CD4-positive, alpha-beta T cell treated with Interleukin-15 for 4 hours (primary cell): ENCODE measurements around the gene CTSV.
A peak's percentile ranks its signal among the peaks of the same experiment; 100 is the strongest.
"Not testable (repeated sequence)": the region's sequence is repeated elsewhere in the genome, so short reads cannot be mapped to it uniquely, and the experiment has no call there.

ENCODE experiments used
- DNase-seq: peaks from one replicate; pipeline ENCODE4 v3.0.0-alpha.2; 2020; ENCODE audit warnings: low spot score

CTSV gene

GRCh38 chr9:97038611-97039513 lies at the start of gene CTSV:
CTSV (minus strand) TSS chr9:97039142; CDS start chr9:97038043, 1,099 bp downstream.
- peak; percentile 61 for DNase-seq

DNA sequence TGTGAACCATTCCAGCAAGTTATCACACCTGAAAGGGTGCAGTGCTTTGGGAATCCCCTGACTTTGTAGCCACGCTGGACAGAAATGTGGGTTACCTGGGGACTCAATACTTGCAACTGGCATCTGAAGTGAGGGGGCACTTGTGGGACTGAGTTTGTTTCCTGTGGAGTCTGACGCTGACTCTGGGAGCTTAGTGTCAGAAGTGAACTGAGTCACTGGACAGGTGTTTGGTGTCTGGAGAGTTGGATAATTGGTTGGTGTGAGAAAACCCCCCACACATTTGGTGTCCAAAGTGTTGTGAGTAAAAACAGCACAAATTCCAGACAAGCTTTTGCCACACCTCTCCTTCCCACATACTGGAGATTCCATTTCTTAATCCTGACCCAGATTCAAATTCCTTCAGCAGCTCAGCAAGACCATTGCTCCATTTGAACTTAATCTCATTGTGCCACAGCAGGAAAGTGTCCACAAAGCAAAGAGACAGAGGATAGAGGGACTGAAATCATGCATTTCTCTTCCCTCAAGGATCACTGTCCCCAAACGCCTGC lies 48.8 kb upstream of the CTSV start:
- not testable (repeated sequence) for DNase-seq

DNA sequence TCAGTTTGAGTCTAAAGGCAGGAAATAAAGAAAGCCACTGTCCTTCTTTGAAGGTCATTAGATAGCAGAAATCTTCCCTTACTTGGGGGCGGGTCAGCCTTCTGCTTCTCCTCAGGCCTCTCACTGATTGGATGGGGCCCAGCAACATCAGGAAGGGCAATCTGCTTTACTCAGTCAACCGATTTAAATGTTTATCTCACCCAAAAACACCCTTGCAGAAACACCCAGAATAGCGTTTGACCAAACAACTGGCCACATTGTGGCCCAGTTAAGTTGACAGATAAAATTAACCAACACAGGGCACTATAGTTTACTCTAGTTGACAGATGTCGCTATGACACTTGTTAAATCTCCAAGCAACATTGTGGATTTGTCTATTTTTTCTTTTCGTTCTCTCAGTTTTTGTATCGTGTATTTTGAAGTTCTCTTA lies 45.6 kb upstream of the CTSV start:
- not testable (repeated sequence) for DNase-seq

GRCh38 chr9:97078362-97078761 lies 39.4 kb upstream of the CTSV start:
- no peak for DNase-seq

- no peak for DNase-seq
Observed at GRCh38 chr9:97077452-97078295, 38.7 kb upstream of the CTSV start.

- not testable (repeated sequence) for DNase-seq
Observed at GRCh38 chr9:97076731-97077451, 37.9 kb upstream of the CTSV start.

- DNase-seq, result no peak
Observed at GRCh38 chr9:97076238-97076637, 37.3 kb upstream of the CTSV start.

DNA sequence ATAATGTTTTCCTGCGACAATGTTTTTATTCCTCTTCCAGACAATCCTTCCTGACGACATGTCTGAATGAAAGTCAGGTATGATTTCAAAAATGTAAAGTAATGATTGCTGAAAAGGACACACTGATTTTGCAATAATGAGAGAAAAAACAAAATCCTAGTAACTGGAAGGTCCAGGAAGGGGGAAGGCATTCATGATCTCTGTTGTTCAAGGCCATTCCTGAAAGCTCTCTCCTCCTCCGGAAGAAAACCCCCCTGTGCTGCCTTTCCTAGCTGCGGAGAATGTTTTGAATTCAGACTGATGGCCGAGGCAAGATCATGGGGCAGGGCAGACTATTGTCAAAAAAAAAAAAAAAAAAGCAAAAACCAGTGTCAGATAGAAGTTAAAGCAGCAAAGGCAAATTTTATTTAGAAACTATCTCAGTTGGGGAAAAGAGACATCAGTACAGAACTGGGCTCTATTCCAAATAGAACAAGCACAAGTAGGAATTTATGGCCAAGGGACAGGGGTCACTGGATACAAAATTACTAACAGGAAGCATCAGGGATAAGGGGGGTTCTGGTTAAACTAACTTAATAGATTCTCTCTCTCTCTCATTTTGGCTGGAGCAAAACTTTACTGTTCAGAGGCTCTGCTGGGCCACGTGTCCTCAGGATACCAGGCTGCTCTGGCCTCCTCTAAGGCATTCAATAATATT lies 36.5 kb upstream of the CTSV start:
- DNase-seq, result no peak

DNA sequence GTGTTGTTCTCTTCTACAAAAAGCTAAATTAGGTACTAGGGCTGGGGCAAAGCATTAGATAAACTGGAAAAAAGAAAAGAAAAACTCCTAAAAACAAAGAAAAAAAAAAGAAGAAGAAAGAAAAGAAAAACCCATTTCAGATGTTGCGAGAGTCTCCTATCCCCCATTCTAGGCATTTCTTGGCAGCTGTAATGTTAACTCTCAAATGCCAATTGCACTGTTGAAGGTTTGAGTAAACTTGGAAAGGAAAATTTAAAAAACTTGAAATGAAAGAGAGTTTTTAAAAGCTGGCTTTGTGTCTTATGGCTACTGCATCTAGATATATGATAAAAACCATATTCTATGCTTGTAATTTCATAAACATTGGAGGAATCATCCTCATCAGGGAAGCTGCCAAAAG lies 34.6 kb upstream of the CTSV start:
- no peak for DNase-seq

- no peak for DNase-seq
Observed at GRCh38 chr9:97072285-97072776, 33.4 kb upstream of the CTSV start.

- not testable (repeated sequence) for DNase-seq
Observed at GRCh38 chr9:97070325-97070724, 31.4 kb upstream of the CTSV start.

DNA sequence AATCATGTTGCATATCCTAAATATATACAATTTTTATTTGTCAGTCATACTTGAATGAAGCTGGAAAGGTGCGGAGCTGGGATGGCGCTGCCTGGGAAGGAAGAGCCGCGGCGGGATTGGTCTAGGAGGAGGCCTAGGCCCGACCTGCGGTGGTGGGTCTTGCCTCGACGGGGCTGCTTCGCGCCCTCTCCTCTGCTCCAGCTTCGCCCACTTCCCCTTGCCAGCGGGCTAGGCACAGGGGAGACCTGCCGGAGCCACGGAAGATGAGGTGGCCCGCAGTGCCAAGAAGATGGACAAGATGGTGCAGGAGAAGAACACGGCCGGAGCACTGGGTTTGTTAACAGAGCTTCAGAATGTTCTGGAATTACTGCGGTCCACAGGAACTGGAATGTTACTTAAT lies 28.5 kb upstream of the CTSV start:
- DNase-seq, result no peak

GRCh38 chr9:97064176-97064575 lies 25.2 kb upstream of the CTSV start:
- no peak for DNase-seq

DNA sequence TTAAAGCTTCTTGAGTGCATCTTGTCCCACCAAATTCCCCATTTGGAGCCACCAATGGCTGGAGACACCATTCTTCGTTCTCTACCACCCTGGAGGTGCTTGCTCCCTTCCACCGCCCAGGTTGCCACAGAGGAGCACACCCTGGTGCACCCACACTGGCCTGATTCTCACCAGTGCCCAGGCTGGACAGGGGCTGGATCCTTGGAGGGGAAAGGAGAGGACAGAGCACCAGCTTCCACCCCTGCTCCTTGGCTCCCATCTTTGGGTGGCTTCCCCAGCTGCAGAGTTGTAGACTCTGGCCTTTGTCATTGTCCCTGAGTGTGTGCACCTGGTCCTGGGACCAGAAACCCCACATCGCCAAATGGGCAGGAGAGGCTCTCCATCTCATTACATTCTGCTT lies 21.9 kb upstream of the CTSV start:
- DNase-seq, result no peak

DNA sequence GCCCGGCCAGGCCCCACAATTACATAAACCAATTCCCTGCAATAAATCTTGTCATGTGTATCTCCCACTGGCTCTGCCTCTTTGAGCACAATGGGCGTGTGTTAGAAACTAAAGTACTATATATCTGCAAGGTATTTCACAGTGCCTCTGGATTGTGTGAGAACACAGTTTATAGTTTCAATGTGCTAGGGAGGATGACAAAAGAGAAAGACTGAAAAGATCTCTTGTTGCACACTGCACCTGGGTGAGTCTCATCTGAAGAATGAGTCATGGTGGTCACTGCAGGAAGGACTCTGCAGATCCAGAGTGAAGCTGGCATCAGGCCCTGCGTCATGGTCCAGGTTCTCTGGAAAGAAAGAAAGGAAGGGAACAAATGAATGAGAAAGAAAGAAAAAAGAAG lies 20.7 kb upstream of the CTSV start:
- DNase-seq, result no peak

DNA sequence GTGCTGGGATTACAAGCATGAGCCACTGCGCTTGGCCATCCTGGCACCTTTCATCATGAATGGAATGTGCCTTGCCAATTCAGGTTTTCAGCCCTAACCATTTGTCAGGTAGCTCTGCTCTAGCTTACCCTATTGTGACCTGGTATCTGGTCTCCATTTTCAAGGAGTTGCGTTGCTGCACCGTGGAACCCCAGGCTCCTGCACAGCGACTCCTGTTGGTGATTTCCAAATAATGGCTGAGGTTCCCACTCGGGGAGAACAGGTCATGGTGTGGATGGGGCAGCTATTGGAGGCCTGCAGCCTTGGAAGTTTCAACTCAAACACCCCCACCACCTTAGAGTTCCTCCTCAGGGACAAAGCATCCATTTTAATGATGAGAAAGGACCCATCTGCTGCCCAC lies 18.7 kb upstream of the CTSV start:
- DNase-seq, result no peak

DNA sequence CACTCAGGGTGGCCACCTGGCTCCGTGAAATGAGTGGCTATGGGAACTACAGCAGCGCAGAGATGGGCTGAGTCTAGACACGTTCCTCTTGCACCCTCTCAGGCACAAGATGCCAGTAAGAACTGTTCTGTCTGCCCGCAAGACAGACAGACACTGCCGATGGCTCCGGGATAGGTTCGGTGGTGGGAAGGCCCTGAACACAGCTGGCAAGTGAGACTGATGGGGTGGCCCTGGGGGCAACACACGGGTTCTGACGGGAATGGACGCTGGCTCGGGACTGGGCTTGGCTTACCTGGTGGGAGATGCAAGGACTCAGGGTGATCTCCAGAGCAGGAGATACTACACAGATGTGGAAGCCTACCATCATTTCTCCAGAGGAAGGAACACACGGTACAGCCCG lies 16.9 kb upstream of the CTSV start:
- not testable (repeated sequence) for DNase-seq

GRCh38 chr9:97053717-97054116 lies 14.8 kb upstream of the CTSV start:
- DNase-seq, result no peak

- DNase-seq, result no peak
Observed at GRCh38 chr9:97052735-97053134, 13.8 kb upstream of the CTSV start.

- DNase-seq, result no peak
Observed at GRCh38 chr9:97046228-97046627, 7.3 kb upstream of the CTSV start.

- no peak for DNase-seq
Observed at GRCh38 chr9:97045300-97045699, 6.4 kb upstream of the CTSV start.
